Peyer's patch (tissue), 4 donors: ENCODE results near the gene SNRK.

Experiments used
- POLR2A ChIP-seq, 2 donors: fragments of 450-650 bp; IDR thresholded peaks; one replicate each; pipeline ENCODE4 v1.5.1; 2017; ENCODE audit warnings: antibody characterized with exemption in 2 of 2, mild to moderate bottlenecking in 2 of 2, moderate library complexity in 2 of 2
- TF ChIP-seq, protein P1 (sequence below), 6 experiments: fragments of 450-650 bp in 4 of 6; fragments of 200-600 bp in 2 of 6; sonication (generic) in 1 of 6; IDR thresholded peaks; one replicate each; pipeline ENCODE4 v1.5.1; 2017 to 2019; ENCODE audit warnings: antibody characterized with exemption in 6 of 6, mild to moderate bottlenecking in 3 of 6, moderate library complexity in 1 of 6

DNA sequence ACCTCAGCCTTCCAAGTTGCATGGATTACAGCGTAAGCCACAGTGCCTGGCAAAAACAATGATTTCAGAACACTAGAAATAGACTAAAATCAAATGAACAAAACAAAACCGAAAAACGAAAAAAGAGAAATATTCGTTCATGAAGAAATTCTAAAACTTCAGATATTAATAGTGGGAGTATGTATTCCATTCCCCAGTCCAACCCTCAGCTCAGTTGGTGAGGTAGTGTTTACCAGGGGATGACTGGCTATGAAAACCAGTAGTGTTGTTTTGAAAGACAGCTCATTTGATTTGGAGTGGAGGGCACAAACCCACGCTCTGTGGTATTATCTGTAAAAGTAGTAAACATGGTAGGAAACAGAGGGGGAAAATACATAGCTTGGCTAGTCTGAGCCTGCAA, 6.8 kb upstream of the SNRK start:
- TF ChIP-seq, protein P1, sequence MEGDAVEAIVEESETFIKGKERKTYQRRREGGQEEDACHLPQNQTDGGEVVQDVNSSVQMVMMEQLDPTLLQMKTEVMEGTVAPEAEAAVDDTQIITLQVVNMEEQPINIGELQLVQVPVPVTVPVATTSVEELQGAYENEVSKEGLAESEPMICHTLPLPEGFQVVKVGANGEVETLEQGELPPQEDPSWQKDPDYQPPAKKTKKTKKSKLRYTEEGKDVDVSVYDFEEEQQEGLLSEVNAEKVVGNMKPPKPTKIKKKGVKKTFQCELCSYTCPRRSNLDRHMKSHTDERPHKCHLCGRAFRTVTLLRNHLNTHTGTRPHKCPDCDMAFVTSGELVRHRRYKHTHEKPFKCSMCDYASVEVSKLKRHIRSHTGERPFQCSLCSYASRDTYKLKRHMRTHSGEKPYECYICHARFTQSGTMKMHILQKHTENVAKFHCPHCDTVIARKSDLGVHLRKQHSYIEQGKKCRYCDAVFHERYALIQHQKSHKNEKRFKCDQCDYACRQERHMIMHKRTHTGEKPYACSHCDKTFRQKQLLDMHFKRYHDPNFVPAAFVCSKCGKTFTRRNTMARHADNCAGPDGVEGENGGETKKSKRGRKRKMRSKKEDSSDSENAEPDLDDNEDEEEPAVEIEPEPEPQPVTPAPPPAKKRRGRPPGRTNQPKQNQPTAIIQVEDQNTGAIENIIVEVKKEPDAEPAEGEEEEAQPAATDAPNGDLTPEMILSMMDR (IDR thresholded peaks at IDR 0.05): no peak
- no peak for TF ChIP-seq POLR2A (IDR thresholded peaks at IDR 0.05)
